Ishikawa (cell line): ENCODE data around the gene LLGL1.

Source experiments
- CEBPB ChIP-seq: IDR thresholded peaks from 2 replicates; pipeline ENCODE4 v1.6.1; 2012
- CREB1 ChIP-seq: IDR thresholded peaks from 2 replicates; pipeline ENCODE4 v1.6.1; 2012; ENCODE audit warnings: low read depth
- EGR1 ChIP-seq: IDR thresholded peaks from 2 replicates; pipeline ENCODE4 v1.6.1; 2012
- FOXM1 ChIP-seq: IDR thresholded peaks from 2 replicates; pipeline ENCODE4 v1.6.1; 2012; ENCODE audit warnings: low read depth, borderline replicate concordance
- REST ChIP-seq: IDR thresholded peaks from 2 replicates; pipeline ENCODE4 v1.6.1; 2012; ENCODE audit warnings: low read depth, mild to moderate bottlenecking
- TAF1 ChIP-seq: IDR thresholded peaks from 2 replicates; pipeline ENCODE4 v1.6.1; 2012; ENCODE audit warnings: low read depth, mild to moderate bottlenecking
- TCF12 ChIP-seq: IDR thresholded peaks from 2 replicates; pipeline ENCODE4 v1.6.1; 2012; ENCODE audit warnings: low read depth
- YY1 ChIP-seq: IDR thresholded peaks from 2 replicates; pipeline ENCODE4 v1.6.1; 2012; ENCODE audit warnings: low read depth

DNA sequence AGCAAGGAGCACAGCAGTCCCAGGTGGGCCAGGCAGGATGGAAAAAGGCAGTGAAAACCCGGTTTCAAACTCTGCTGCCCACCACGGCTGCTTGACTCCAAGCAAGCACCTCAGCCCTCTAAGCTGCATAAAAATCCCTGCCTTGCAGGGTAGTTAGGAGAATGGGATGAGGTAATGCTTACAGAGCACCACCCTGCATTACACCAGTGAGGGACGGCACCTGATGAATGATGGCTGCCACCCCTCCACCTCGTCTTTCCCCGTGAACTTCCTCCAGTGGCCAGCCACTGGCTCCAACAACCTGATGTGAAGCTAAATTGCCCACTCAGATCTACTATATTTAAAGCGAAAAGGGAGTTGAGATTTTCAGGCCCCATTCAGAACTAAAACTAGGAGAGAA, 56.4 kb downstream of the LLGL1 start:
- TF ChIP-seq EGR1: no peak
- no peak for TF ChIP-seq CREB1
- no peak for TF ChIP-seq TCF12
- no peak for TF ChIP-seq REST
- no peak for TF ChIP-seq YY1
- TF ChIP-seq CEBPB: no peak
- TF ChIP-seq TAF1: no peak
- no peak for TF ChIP-seq FOXM1
